GM21619 (cell line): ENCODE results near the gene SORL1.

Experiments
- ATAC-seq: cut with Tn5 transposase; IDR thresholded peaks from one replicate; pipeline ENCODE4 v1.9.1; 2021; ENCODE audit not compliant: unreplicated experiment

Gene SORL1

DNA sequence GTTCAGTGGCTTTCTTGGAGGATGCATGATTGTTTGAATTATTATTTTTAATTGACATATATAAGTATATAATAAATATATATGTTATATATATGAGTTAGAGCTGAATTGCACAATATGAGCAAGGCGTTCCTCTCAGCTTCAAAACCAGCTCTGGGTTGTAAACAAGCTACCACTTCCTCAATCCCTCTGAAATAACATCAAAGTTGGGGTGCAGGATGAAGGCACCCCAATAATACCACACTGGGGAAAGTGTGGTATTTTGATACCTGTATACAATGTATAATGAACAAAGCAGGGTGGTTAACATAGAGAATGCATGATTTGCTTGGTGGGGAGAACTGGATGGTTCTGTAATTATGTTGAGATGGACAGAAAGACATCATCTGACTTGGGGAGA lies 1.7 kb upstream of the SORL1 start:
- no peak for ATAC-seq

DNA sequence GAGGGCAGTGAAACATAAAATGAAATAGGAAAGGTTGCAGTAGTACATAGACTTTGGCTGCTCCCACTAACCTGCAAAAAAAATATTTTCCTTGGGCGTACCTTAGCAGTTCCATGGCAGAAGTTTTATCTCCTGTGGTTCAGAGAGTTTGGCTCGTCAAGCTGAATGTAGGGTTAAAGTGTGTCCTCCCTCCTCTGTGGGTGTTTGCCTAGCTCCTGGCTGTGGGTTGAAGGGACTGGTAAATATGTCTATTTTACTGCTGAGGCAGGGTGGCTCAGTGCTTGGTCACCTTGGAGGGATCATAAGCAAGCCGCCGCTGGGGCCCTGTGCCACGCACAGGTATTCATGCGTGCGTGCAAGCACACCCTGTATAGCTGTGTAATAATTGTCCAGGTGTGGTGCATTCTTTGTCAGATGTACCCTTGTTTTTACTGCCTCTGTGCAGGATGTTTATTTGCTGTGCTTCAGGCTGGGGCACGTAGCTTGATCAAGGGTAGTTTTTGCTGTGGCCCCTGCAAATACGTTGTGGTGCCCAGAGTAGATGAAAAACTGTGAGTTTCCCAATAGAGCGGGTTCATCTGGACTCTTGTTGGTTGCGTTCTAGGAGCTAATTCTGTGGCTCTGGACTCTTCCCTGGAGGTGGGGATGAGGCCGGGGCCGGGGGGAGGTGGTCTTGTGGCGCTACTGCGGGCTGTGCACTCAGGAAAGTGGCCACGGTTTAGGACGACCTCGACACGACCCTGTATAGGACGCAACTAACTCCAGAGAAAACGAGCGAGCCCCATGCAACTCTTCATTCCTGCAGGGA lies 732 bp upstream of the SORL1 start:
- ATAC-seq, result peak; percentile 21

GRCh38 chr11:121452609-121453150 lies 566 bp downstream of the SORL1 start, which contains the start of gene SORL1-AS1:
Gene SORL1-AS1 (minus strand): TSS chr11:121452967.
- ATAC-seq, result peak; percentile 13

GRCh38 chr11:121453589-121454299 lies 1.6 kb downstream of the SORL1 start:
- no peak for ATAC-seq

GRCh38 chr11:121455115-121455514 lies 3.0 kb downstream of the SORL1 start:
- ATAC-seq, result no peak

- ATAC-seq, result no peak
Measured at GRCh38 chr11:121456151-121456550, 4.0 kb downstream of the SORL1 start.

DNA sequence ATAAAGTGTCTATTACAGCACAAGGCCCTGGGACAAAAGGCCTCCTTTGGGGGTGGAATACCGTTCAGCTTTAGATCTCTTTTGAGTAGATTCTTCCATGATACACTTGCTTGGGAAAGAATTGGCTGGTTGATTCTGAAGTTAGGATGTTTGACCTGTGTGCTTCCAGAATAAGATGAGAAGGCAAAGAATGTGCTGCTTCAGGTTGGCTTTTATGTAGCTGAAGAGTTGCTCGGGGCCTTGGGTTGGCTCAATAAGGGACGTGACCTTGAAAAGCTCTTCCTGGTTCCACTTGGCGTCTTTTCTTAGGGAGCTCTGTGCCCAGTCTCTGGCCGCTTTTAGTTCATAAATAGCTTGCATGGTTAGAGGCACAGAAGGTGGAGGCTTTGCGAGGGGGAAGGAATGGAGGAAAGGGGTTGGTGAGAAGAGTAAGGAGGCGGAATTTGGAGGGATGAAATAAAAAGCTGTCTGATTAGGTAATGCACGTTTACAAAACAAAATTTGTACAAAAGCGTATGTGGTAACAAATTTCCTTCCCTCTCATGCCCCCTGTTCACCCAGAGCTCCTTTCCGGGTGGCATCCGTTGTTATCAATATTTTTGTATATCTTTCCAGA lies 4.8 kb downstream of the SORL1 start:
- ATAC-seq, result no peak

- ATAC-seq, result no peak
Measured at GRCh38 chr11:121458551-121458950, 6.4 kb downstream of the SORL1 start.

DNA sequence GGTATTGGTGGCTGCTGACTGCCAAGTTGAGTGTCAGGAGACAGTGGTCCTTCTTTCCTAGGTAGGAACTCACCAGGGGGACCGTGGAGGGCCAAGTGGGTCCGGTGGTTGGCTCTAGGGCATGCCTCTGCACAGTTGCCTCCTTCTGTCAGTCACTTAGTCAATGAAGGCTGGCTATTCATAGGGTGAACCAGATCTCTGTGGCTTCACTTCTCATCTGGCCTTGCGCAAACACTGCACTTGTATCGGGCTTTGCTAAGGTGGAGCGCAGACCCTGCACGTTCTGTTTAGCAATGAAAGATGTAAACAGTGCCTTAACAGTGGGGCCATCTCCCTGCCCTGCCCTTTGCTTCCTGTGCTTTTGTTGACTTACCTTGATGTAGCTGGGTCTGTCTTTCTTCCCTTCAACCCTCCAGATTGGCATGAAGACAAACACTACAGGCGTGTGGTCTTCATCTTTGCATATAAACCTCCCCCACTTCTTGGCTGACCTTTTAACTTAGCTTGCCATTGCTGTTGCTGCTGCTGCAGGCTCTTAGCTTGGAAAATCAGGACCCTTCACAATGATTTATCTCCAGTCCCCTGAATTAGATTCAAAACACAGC lies 7.4 kb downstream of the SORL1 start:
- ATAC-seq, result no peak

DNA sequence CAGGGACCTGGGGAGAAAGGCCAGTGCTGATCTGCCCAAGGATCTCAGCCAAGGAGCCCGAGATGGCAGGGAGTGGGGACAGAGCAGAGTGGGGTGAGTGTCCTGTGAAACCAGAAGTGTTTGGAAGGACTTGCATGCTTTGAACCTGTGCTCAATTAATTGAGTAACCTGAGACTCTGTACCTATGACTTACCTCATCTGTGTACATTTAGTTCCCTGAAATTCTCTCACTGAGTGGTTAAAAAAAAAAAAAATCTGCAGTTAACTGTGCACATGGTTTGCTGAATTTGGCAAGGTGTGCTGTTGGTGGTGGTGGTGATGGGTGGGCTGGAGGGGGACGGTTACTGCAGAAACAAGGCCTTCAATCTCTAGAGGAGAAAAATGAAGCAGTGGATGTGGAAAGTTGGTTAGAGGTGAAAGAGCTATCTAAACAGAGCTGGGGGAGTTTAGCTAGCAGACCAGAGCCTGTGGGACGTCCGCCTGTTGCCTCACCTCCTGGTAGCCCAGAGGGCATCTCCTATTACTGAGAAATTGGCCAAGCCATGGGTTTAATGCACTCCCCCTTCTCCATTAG lies 8.9 kb downstream of the SORL1 start:
- no peak for ATAC-seq

GRCh38 chr11:121461843-121462242 lies 9.7 kb downstream of the SORL1 start:
- ATAC-seq, result no peak

DNA sequence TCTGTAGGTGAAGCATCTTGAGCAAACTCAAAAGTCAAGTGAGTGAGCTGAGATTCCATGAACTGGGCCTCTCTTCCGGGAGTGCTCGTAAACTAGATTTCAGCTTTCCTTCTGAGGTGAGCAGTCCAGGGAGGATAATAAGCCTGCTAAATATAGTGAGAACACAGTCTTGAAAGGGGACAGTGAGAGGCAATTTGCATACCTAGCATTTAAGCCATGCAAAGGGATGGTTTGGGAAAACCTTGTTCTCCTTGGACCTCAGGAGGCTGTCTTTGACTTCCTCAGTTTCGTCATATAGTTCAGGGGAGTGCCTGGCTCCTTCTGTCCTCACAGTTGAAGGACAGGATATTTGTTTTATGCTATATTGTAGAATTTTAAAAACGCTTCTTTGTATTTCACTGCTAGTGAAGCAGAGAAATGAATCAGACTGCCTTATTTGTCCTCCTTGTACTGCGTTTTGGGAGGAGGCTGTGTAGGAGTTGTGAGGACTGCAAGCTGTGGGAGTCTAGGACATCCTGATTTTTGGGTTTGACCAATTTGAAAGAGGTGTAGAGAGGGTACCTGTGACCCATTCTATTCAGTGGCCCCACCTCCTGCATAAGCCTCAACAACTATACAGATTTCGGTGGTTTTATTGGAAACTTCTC lies 11.7 kb downstream of the SORL1 start:
- no peak for ATAC-seq

DNA sequence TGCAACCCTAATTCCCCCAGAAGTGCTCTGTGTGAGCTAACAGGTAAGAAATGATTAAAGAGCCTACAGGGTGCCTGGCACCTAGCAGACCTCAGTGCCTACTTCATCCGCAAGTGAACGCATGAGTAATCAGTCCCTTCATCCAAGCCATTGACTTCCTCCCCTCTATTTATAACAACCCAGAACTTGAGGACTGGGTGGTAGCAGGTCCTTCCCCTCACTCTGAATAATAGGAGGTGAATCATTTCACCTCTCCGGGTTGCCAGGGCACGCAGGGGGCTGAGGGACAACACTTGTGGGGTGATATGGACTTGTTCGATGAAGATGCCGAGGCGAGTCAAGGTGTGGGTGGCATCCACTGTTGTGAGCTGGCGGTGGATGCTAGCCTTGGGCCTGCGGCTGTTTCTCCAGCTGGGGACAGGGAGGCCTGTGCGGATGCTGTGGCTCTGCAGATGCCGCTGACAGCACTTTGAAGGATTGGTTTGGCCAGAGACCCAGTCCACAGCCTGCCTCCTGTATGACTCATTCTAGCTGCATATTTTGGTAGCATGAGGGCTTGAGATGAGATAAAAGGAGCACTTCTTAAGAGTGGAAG lies 12.3 kb downstream of the SORL1 start:
- peak; percentile 37 for ATAC-seq

DNA sequence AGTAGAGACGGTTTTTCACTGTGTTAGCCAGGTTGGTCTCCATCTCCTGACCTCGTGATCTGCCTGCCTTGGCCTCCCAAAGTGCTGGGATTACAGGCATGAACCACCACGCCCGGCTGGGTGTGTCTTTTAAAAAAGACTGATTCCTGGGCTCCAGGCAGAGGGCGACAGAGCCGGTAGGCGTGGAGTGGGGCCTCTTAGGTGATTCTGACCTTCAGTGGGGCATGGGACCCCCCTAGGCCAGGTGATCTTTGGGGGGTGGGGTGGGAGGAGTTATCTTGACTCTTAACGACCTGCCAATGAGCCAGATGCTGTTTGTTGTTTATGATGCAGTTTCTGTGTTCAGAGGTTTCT lies 13.6 kb downstream of the SORL1 start:
- ATAC-seq, result no peak

DNA sequence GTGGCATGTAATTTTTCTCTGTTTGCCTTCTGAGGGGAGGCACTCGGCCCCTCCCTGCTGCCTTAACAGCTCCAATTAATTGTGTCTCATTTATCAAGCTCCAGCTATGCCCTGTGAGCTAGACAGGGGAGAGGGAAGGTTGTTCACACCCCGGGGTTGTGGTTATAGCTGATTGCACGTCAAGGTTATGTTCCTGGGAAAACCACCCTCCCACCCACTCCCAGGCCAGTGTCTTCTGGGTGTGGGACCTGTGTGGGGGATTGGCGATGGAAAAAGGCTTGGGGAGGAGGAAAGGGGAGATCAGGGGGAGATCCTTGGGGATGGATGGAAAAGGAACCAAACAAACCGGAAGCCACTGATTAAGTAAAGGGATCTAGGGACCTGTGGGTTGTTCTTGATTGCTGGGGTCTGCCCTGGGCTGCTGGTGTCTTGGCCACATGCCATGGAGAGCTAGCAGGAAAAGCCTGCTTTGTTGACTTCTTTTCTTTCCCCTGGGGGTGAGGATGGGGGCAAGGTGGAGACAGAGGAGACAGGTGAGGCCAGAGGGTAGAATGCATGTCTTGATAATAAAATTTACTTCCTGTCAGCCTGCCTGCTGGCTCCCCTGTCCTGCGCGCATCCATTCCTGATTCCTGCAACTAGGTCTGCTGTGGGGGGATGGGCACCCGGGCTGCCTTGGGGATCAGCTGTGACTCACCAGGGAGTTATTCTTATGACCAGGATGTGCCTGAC lies 14.1 kb downstream of the SORL1 start:
- ATAC-seq, result no peak

DNA sequence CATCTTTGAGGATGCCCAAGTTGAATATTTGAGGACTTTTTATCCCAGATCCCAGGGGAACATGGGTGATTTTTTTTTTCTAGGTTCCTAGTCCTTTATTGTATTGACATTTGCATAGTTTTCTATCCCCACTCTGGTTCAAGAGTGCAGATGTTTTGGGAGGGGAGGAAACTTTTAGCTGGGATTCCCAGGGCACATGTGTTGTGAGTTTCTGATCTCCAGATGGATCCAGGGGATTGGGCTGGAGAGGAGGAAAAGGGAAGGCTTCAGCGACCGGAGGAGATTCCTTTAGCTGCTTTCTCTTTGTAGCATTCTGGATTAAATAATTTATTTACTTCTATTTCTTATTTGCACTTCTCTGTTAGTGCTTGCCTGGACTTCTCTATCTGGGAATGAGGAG lies 15.4 kb downstream of the SORL1 start:
- ATAC-seq, result no peak

GRCh38 chr11:121467965-121468364 lies 15.9 kb downstream of the SORL1 start:
- peak; percentile 42 for ATAC-seq

- no peak for ATAC-seq
Measured at GRCh38 chr11:121469910-121470309, 17.8 kb downstream of the SORL1 start.

DNA sequence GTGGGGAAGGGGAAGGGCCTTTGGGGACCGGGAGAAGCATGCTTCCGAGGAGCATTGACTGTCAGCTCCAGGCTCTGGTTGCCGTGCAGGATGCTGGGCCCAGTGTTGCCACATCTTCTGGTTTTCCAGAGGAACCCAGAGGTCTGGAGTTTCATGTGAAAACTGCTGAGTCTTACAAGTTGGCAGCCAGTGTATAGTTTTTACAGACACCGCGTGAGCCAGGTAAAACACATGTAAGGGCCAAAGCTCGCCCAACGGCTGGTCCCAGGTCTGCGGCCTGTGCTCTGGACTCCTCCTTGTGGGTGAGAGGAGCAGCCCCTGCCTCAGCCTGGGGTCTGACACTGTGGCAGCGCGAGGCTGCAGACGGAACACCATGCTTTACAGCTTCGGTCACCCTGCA lies 19.1 kb downstream of the SORL1 start:
- ATAC-seq, result no peak
